HG03439 (cell line): ENCODE measurements around the gene SUPT3H.

Source experiments
- ATAC-seq: cut with Tn5 transposase; IDR thresholded peaks from one replicate; pipeline ENCODE4 v1.9.1; 2021; ENCODE audit warnings: mild to moderate bottlenecking, moderate library complexity; ENCODE audit not compliant: unreplicated experiment

SUPT3H gene

DNA sequence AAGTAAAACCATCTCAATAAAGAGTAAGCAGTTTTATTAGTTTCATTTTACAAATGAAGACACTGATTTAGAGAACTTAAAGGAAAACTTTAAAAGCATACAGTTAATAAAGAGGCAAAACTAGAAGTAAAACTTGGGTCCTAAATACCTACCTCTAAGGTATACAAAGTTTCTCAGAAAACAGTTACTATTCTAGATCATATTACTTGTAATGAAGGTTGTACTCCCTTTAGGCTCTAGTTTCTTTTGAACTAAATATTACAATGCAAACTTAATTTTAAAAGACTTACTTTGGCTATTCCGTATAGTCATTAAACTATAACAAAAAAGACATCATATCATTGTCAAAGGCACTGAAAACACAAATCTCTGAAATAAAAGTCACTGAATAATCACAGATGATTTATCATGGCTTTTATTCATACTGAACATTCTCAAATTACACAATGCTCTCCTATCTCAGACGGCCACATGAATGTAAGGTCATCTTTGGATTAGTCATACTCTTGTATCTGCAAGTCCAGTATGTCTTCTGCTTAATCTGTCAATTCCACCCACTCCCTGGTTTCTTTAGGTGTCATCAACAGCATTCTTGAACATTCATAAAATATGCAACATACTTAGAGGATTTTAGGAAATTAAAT lies 411.2 kb downstream of the SUPT3H start:
- ATAC-seq, result no peak

DNA sequence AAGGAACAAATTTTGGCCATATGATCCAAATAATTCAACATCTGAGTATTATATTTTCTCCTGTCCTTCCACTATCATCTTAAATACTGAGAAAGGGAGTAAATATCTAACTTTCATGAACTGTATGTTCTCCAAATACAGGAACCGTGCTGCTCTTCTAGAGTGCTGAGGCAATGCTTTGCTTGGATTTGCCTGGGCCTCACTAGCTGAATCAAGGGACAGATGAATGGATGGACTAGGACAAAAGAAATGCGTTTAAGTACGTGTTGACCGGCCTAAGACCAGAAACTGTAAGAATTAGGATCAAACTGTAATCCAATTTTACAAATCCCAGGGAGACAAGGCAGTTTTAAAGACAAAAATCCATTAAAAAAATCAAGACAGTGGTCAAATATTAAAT lies 412.0 kb downstream of the SUPT3H start:
- no peak for ATAC-seq

DNA sequence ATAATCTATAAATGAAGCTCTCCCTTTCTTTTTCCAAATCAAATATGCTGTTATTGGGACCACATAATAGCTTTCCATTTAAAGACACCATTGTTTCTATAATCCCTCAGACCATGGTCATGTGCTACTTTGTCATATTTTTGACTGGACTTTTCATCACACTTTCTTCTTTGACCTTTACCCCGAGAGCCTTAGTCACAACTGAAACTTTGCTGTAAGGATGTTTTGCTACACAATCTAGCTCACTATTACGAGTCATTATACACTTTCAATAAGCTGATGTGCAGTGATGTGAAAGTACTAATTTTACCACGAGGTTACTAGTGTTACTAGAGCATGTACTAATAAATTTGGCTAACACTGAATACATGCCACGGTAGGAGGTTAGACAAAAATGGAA lies 416.8 kb downstream of the SUPT3H start:
- ATAC-seq, result no peak

DNA sequence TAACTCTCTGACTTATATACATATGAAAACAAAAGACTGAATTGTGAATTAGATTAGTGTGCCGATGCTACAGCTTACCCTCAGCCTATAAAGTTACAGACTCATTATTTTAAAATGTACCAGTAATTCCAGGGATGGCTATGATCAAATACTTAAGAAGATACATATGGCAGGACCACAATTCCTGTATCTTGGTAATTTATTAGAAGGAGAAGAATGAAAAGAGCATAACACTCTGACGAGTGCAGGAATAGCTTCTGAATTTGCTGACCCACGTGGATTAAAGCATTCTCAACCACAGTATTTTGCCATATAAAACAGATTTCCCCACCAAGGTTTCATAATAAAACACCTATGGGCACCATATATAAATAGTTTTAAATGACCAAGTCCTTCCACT lies 418.1 kb downstream of the SUPT3H start:
- no peak for ATAC-seq

DNA sequence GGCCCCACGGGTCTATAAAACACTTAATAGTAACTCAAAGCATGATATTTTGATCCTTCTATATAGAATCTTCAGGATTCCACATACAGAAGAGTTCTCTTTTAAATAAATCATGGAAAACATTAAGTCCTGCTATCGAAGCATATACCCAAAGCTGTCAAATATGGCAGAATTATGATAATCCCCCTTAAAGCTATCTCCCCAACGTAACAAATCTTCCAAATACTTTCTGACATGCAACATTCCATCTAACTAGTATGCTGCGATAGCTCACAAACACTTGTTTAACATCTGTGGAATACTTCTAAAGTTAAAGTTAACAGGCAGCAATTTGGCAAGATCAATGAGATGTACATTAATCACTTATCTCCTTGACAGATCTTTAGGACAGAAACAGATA lies 420.6 kb downstream of the SUPT3H start:
- no peak for ATAC-seq

DNA sequence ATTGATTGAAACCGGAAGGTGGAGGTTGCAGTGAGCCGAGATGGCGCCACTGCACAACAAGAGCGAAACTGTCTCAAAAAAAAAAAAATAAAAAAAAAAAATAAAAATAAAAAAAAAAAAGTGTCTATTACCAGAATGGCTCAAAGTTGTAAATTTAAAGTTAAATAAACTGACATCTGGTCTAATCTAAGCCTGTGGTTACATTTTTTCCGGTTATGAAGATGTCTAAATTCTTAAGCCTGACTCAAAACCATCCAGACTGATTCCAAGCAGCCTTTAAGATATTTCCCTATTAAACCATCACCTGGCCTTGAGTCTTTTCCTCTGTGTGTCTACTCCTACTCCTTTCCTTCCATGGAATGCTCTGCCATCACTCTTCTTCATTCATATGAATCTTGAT lies 421.3 kb downstream of the SUPT3H start:
- no peak for ATAC-seq

DNA sequence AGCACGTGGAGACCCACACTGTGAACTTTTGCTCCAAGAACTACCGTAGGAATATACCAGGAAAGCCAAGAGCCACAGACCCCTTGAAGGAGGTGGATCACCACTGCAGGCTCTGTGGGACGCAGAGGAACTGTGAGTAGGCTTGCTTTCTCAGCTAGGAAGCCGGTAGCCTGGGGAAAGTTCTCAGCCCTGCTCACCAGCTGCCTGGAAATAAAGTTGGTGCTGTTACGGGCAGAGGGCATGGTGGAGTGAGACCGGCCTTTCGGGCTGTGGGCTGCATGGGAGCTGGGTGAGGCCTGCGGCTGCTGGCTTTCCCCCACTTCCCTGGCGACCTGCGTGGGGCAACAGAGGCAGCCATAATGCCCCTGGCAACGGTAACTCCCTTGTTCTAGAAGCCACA lies 422.6 kb downstream of the SUPT3H start:
- no peak for ATAC-seq

DNA sequence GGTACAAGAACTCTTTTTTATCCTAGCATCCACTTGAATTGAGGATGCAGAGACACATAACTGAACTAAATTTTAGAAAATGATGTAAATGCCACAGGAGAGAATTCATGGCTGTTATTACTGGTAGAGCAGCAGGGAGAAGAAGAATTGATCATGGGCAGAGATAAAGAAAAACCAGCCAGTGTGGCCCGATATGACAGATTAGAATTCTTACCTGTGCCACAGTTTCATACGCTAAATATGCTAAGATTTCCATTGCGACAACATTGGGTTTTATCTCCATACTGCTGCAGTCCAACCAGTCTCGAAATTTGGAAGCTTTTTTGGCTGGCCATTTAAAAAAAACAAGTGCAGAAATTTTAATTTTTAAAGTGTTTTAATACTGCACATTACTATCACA lies 423.5 kb downstream of the SUPT3H start:
- no peak for ATAC-seq

DNA sequence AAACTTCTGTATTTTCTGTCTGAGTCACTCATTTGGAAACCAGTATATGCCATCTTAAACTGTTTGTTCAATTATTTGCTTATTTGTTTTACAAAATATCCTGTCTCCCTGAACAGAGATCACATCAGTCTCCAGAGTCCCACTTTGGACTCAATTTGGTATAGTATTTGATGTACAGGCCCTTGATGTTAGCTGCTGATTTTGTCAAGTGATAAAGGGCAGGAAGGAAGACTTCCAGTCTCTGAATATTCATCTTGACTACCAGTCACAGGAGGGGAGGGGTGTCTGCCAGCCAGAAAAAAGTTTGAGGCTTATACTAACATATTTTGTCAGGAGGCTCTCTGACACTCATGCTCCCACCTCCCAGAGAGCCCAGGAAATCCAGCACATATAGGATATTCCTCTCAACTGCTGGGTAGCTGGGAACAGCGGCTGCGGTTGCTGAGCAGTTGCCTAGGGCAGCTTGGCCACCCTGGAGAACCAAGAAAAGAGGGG lies 426.4 kb downstream of the SUPT3H start:
- no peak for ATAC-seq

DNA sequence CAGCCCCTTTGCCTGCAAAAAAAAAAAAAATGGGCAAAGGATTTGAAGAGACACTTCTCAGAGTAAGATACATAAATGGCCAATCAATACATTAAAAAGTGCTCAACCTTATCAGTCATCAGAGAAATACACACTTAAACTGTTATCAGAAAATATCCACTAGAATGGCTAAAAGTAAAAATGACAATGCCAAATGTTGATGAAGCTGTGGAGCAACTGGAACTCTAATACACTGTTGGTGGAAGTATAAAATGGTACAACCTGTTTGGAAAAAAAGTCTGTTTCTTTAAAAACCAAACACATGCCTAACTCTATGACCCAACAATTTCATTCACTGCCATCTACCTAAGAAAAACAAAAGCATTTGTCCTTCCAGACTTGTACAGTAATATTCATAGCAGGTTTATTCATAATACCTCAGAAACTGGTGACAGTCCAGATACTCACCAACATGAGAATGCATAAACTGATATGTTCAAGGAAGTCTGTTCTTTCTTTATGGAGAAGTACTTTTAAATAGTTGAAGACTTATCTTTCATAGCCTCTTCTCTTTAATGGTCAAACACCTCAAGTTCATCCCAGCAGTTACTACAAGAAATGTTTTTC lies 428.0 kb downstream of the SUPT3H start:
- ATAC-seq, result no peak

DNA sequence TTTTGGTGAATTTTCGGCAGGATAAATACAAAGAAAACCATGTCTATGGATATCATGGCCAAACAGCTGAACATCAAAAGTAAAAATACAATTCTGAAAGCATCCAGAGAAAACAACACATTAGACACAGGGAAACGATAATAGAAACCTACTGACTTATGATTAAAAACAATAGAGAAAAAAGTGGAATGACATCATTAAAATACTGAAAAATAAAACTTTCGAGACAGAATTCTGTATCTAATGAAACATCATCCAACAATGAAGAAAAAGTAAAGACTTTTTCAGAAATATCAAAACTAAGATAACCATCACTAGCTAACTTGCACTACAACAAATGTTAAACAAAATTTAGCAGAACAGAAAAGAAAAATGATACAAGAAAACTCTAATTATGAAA lies 434.2 kb downstream of the SUPT3H start:
- ATAC-seq, result no peak

DNA sequence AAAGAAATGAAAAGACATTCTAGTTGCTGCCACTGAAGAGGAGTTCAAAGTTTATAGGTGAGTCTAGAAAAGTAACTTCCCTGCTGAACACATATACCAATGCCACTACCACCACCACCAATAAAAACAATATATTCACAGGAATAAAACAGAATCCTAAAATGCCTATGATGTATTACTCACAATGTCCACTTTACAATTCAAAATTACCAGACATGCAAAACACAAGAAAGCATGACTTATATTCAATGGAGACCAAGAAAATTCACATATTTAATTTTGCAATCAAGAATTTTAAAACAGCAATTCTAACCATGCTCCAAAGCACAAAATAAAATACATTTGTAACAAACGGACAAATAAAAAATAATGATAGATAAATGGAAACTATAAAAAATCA lies 434.9 kb downstream of the SUPT3H start:
- ATAC-seq, result no peak

DNA sequence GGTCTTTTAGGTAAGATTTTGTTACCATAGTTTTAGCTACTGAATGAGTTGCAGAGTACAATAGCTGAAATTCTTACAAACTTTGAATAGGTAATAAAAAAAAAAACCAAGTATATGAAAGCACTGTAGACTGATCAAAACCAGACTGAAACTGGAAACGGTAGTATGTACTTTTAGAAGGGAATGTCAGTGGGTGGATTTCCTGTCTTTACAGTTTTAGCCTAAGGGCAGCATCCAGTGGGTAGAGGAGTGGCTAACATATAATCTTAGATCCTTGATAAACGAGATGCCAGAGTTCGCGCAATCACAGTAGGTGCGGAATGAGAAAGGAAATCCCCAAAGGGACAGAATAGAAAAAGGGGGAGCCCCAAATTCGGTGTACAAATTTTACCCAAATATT lies 435.5 kb downstream of the SUPT3H start:
- no peak for ATAC-seq

DNA sequence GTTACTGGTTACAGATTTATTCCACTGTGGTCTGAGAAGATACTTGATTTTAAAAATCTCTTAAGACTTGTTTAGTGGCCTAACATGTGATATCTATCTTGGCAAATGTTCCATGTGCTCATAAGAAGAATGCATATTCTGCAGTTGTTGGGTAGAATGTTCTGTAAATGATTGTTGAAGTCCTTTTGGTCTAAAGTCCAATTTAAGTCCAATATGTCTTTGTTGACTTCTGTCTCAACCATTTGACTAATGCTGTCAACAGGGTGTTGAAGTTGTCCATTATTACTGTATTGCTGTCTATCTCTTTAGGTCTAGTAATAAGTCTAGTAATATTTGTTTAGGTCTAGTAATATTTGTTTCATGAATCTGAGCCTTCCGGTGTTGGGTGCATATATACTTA lies 437.4 kb downstream of the SUPT3H start:
- no peak for ATAC-seq

DNA sequence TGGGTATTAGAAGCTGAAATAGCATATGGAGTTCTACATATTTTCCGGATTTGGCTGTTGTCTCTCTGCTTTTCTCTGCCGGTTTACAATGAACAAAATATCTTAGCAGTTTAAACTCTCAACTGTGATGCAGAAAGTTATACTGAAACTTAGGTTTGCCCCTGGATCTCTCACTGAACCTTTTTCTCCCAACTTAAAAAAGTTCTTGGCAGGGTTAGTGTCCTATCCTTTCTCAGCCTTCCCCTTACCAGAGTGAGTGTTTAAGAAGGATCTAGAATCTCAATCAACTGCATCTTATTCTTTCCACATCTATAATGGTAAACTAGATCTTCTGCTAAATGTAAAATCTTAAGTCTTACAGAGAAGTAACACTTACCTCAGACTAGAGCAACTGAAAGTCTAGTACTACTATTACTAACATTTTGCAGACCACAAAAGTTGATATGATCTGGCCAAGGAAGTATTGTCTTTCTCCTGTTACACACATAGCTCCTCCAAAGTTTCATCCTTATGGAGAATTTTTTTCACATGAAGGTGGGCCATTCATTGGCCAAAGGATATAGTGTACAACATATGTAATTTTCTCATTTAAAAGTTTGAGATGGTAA lies 441.9 kb downstream of the SUPT3H start:
- ATAC-seq, result no peak

DNA sequence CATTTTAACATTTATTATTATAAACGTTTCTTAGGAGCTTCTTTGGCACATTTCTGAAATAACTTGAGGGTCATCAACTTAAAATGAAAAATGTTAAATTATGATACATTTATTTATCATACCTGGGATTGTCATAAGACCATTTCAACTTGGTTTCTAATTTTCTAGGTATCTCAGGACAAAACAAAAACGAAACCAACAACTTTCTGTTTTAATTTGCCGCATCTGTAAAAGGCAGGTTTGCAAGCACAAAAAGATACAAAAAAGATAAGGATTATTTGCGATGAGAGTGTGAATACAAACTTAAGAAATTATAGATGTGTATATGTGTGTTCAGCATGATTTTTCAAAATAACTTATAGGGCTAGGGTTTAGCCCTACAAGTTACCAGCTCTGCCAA lies 444.6 kb downstream of the SUPT3H start:
- ATAC-seq, result no peak

DNA sequence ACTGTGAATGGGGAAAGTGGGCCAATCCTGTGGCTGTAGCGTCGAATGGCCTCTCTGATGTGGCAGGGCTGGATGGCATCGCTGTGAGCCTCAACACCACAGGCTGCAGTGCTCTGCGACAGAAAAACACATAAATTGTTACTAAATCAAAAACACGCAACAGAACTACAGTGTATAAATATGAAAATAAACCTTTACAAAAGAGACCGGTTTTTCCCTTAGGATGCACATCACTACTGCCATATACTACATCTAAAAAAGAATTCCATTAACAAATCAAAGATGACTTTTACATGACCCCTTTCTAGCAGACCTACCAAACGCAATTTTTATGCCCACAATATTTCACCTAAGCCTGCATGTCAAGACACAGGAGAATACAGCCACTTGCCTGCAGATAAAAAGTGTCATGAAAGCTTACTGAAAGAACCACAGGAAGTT lies 445.1 kb downstream of the SUPT3H start:
- ATAC-seq, result no peak

DNA sequence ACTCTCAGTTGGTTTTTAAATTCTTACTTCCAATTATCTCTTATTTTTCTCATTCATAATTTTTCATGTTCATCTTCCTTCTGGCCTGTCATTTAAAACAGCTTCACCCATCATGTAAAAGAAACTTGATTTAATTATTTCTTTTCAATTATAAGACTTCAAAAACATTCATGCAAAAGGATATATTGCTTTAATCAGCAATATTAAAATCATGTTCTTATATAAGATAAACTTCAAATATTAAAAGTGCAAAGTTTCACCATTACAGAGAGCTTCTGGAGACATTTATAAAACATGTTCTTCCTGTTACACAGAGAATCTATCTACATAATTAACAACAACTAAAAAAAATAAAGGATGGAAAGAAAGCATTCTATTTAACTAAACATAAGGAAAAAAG lies 446.3 kb downstream of the SUPT3H start:
- ATAC-seq, result no peak

DNA sequence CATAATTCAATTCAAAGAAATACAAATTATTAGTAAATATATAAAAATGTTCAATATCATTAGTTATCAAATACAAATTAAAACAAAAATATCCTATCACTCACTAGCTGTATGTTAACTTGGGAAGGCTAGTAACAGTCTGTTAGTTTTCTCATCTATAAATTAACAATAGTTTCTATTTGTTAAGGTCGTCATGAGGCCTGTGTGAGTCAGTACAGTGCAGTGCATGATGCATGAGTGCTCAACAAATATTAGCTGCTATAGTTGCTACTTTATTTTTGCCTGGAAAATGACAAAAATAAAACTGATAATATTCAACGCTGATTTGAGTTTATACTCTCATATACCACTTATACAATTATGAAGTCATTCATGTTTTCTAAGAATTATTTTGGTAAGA lies 451.2 kb downstream of the SUPT3H start:
- no peak for ATAC-seq

DNA sequence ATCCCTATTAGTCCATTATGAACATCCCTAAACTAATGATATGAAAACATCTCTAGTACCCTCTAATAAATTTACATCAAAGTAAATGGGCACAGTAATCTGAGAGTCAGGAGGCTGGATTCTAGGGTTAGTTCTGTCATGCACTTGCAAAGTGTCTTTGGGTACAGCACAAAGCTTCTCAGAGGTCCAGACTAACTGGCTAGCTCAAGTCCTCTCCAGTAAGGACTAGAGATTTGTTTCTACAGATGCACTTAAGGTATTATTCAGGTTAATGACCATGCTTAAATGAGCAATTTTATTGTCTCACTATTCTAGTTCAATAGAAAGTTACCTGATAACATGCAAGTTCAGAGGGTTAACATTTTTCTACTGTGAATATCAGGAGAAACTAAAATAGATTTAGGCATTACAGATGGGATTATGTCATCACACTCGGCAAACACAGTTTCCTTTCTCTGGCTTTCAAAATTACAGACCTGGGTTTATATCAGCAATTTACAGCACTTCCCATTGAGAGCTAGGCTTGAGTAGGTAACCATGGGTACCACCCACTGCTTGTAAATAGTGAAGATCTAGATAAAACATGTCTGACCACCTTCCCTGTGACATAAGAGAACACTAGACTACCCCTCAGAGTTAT lies 452.5 kb downstream of the SUPT3H start:
- no peak for ATAC-seq

DNA sequence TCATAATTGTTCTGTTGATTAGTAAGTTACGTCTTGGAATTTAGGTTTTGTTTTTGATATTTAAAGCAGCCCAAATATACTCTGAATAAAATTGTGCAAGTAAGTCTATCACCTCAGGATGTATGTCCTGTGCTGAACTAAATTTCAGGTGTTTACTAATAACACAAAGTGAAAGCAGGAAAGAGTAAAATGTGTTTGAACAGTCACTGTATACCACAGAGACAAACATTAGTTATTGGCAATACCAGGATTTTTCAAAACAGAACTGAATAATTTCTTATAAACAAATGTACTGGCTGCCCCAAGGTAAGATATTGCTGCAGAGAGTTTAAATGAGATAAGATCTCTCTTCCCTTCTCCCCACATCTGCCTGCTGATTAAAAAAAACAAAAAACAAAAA lies 454.3 kb downstream of the SUPT3H start:
- no peak for ATAC-seq

DNA sequence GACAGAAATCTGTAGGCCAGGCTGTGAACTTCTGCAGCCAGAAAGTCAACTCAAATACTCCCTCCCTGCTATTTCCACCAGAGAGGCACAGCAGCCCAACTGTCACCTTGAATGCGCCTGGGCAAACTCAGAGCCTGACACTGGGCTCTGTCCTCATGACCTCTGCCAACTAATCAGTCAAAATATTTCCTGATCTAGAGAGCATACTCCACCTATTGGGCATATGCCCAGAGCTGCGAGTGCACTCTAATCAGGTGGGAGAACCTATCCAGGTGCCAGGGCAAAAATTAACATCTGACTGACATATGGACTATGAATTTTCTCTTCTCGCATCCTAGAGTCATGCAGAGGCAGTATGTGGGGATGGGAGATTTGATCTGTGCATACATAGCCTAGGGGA lies 455.9 kb downstream of the SUPT3H start:
- ATAC-seq, result no peak
